ENCODE data around the gene PPP2R3B.

The PPP2R3B gene

DNA sequence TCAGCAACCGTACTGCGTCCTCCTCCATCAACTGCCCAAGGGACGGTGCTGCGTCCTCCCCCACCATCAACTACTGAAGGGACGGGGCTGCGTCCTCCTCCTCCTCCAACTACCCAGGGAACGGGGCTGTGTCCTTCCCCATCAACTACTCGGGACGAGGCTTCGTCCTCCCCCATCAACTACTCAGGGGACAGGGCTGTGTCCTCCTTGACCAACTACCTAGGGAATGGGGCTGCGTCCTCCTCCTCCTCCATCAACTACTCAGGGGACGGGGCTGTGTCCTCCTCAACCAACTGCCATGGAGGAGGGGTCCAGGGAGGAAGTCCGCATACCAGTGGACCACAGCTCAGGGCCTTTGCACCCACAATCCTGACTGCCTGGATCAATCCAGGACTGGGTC is 24.4 kb downstream of the PPP2R3B start:
- no peaks in the 10 kb centered on the region for H3K4me1 ChIP-seq (ENCODE audit: control insufficient read depth, insufficient read depth, low read length)
- no peak overlapping the region for H3K4me3 ChIP-seq (ENCODE audit: insufficient read depth, low read depth, low read length)
- H3K27me3 ChIP-seq (ENCODE audit: control insufficient read depth, insufficient read depth, low read length, poor library complexity, severe bottlenecking) = no peaks in the 10 kb centered on the region
- no peak overlapping the region for H3K27ac ChIP-seq (ENCODE audit: insufficient read depth, low read depth, low read length, poor library complexity, severe bottlenecking)
- H3K9me3 ChIP-seq (ENCODE audit: control insufficient read depth, low read length) = no peaks in the 10 kb centered on the region
- WGBS, 2 experiments = 93 to 94% methylated on average over 13 of the region's 13 CpGs
- peaks cover 21% of the 10 kb centered on the region for H3K36me3 ChIP-seq (ENCODE audit: control insufficient read depth, insufficient read depth, low read length)

DNA sequence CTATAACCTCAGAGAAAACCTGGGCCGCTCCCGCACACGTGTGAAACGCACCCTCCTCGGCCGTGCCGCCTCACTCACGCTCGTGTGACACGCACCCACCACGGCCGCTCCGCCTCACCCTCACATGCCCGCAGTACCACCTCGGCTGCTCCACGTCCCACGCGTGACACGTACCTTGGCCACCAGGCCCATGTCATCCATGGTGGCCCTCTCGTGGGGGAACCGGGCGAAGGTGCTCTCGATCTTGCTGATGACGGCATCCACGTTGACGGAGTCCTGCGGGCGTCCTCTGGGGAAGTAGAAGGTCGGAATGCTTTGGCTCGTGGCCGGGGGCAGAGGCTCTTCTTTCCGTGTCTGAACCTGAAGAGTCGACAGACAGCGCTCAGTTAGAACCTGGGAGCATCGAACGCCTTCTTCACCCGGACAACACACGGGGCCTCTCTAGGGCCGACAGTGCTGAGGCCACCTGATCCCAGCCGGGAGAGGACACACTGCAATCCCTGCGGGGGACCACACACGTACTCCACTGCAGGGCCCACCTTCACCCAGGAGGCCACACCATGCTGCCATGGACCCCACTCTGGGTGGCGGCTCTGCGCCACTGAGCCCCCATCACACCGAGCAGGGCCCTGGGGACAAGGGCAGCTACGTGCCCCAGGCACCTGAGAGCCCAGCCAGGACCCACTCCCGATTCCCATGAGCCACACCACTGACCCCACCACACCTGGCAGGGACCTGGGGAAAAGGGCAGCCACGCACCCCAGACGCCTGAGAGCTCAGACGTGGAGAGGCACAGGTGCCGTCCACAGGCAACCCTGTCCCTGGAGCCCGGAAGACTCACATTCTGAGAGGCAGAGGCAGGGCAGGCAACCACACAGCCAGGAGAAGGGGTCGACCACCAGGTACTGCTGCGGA is 25.2 kb downstream of the PPP2R3B start:
- Histone ChIP-seq H3K9me3 (ENCODE audit: control insufficient read depth, low read length) (no peaks in the 10 kb centered on the region), H3K36me3 (ENCODE audit: control insufficient read depth, insufficient read depth, low read length) (peaks cover 24% of the 10 kb centered on the region), H3K27me3 (ENCODE audit: control insufficient read depth, insufficient read depth, low read length, poor library complexity, severe bottlenecking) (no peaks in the 10 kb centered on the region), H3K4me1 (ENCODE audit: control insufficient read depth, insufficient read depth, low read length) (no peaks in the 10 kb centered on the region), H3K4me3 (ENCODE audit: insufficient read depth, low read depth, low read length) (no peak overlapping the region), H3K27ac (ENCODE audit: insufficient read depth, low read depth, low read length, poor library complexity, severe bottlenecking) (no peak overlapping the region)
- WGBS, 2 experiments = 95% methylated on average over 54 of the region's 54 CpGs

DNA sequence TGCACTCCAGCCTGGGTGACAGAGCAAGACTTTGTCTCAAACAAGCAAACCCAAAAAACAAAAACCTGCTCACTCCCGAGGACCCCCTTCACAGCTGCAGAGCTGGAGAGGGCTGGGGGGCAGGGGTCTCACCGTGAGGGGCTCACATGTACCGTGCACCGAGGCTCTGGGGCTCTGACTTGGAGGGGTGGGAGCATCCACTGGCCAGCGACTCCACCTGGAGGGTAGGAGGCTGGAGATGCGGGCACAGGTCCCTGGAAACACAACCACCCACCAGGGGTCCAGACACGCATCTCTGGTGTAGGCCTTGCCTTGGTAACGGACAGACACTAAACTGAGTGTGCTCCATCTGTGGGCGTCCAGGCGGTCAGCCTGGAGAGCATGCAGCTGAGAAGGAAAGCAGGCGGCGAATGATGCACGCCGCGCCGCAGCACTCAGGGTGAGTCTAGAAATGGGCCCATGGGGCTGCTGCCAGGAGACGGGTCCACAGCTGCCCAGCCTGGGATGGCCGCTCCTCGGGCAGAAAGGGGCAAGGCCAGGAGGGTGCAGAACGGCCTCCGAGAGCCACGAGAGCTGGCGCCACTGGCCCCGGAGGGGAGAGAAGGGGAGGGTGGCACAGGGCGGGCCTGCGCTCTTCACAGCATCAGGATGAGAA is 26.1 kb downstream of the PPP2R3B start:
- Histone ChIP-seq H3K27me3 (ENCODE audit: control insufficient read depth, insufficient read depth, low read length, poor library complexity, severe bottlenecking) (no peaks in the 10 kb centered on the region), H3K4me3 (ENCODE audit: insufficient read depth, low read depth, low read length) (no peak overlapping the region), H3K36me3 (ENCODE audit: control insufficient read depth, insufficient read depth, low read length) (peaks cover 25% of the 10 kb centered on the region), H3K27ac (ENCODE audit: insufficient read depth, low read depth, low read length, poor library complexity, severe bottlenecking) (no peak overlapping the region), H3K4me1 (ENCODE audit: control insufficient read depth, insufficient read depth, low read length) (no peaks in the 10 kb centered on the region), H3K9me3 (ENCODE audit: control insufficient read depth, low read length) (no peaks in the 10 kb centered on the region)
- WGBS, 2 experiments = 94 to 95% methylated on average over 26 of the region's 26 CpGs

DNA sequence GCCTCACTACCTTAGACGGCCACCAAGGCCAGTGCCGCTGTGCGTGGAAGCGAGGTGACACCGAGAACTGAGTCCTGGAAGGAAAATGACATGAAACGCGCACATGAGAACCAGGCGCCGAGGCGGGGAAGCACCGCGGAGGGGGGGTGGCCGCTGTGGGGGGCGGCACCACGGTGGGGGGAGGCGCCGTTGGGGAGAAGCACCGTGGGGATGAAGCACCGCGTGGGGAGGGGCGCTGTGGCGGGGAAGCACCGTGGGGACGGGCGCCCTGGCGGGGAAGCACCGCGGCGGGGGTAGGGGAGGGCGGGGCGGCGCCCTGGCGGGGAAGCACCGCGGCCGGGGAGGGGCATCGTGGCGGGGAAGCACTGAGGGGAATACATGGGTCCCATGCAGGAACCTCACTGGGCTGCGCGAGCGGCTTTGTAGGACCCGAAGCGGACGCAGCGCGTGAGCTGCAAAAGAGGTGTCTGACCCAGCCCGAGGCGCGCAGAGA is 28.0 kb downstream of the PPP2R3B start:
- 94 to 95% methylated on average over 49 of the region's 49 CpGs for WGBS, 2 experiments
- H3K9me3 ChIP-seq (ENCODE audit: control insufficient read depth, low read length) = no peaks in the 10 kb centered on the region
- no peaks in the 10 kb centered on the region for H3K27me3 ChIP-seq (ENCODE audit: control insufficient read depth, insufficient read depth, low read length, poor library complexity, severe bottlenecking)
- no peaks in the 10 kb centered on the region for H3K4me1 ChIP-seq (ENCODE audit: control insufficient read depth, insufficient read depth, low read length)
- no peak overlapping the region for H3K4me3 ChIP-seq (ENCODE audit: insufficient read depth, low read depth, low read length)
- H3K27ac ChIP-seq (ENCODE audit: insufficient read depth, low read depth, low read length, poor library complexity, severe bottlenecking) = no peak overlapping the region
- H3K36me3 ChIP-seq (ENCODE audit: control insufficient read depth, insufficient read depth, low read length) = peaks cover 25% of the 10 kb centered on the region

DNA sequence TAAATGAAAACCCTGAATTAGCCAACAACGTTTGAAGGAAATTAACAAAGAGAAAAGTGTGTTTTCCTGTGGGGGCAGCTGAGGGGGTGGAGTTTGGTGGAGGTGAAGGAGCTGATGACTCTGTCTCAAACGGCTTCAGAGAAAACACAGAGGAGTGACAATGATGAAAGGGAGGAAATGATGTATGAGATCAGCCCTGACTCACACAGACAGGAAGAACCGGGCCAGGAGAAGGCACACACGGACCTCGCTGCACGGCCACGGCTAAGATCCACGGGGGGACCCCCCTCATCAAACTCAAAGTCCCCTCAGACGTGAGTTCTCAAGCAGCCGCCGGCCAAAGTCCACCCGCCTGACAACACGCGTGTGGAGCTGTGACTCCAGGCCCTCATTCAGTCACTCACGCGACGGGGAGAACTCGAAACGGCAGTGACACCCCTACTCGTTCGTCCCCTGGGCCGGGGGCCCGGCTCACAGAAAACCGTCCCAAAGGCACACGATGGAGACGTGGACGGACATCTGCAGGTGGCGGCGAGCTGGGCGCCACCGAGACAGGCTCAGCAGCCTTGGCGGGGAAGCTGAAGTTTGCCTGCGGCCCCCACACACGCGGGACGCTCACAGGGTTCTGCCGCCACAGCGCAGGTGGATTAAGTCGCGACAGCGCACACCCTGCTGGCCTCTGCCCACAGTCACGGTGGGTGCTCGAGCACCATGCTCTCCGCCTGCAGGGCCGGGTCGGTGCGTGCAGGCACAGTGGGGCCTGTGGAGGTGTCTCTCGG is 28.8 kb downstream of the PPP2R3B start:
- Histone ChIP-seq H3K4me1 (ENCODE audit: control insufficient read depth, insufficient read depth, low read length) (no peaks in the 10 kb centered on the region), H3K27me3 (ENCODE audit: control insufficient read depth, insufficient read depth, low read length, poor library complexity, severe bottlenecking) (no peaks in the 10 kb centered on the region), H3K4me3 (ENCODE audit: insufficient read depth, low read depth, low read length) (no peak overlapping the region), H3K9me3 (ENCODE audit: control insufficient read depth, low read length) (no peaks in the 10 kb centered on the region), H3K27ac (ENCODE audit: insufficient read depth, low read depth, low read length, poor library complexity, severe bottlenecking) (no peak overlapping the region), H3K36me3 (ENCODE audit: control insufficient read depth, insufficient read depth, low read length) (peaks cover 25% of the 10 kb centered on the region)
- 95% methylated on average over 48 of the region's 48 CpGs for WGBS, 2 experiments

DNA sequence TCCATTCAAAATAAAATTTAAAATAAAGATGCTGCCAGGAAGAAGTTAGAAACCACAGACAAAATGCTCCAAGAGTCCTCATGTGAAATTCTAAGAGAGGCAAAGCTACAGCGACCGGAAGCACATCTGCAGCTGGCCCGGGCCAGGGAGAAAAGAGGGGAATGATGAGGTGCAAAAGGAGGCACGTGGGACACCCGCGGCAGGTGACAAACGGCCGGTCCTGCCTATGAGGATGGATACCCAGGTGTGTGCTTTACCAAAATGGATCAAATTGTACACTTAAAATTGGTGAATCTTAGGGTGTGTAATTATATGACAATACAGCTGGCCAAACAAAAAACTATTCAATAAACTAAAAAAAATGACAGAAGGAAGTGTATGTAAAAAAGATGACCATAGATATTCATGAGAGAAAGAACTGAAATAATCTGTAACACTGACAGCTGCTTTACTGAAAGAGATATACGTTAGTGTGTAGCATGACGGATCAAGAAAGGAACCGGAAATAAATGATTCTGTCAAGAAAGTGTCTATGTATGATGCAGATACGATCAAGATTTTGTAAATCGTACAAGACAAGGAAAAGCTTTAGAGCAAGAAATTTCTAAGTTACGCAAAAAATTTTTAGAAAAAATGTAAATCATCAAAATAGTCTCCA is 29.5 kb downstream of the PPP2R3B start:
- no peak overlapping the region for H3K27ac ChIP-seq (ENCODE audit: insufficient read depth, low read depth, low read length, poor library complexity, severe bottlenecking)
- no peak overlapping the region for H3K4me3 ChIP-seq (ENCODE audit: insufficient read depth, low read depth, low read length)
- H3K9me3 ChIP-seq (ENCODE audit: control insufficient read depth, low read length) = no peaks in the 10 kb centered on the region
- WGBS, 2 experiments = 95 to 97% methylated on average over 14 of the region's 14 CpGs
- H3K27me3 ChIP-seq (ENCODE audit: control insufficient read depth, insufficient read depth, low read length, poor library complexity, severe bottlenecking) = no peaks in the 10 kb centered on the region
- H3K36me3 ChIP-seq (ENCODE audit: control insufficient read depth, insufficient read depth, low read length) = peaks cover 25% of the 10 kb centered on the region
- H3K4me1 ChIP-seq (ENCODE audit: control insufficient read depth, insufficient read depth, low read length) = no peaks in the 10 kb centered on the region

DNA sequence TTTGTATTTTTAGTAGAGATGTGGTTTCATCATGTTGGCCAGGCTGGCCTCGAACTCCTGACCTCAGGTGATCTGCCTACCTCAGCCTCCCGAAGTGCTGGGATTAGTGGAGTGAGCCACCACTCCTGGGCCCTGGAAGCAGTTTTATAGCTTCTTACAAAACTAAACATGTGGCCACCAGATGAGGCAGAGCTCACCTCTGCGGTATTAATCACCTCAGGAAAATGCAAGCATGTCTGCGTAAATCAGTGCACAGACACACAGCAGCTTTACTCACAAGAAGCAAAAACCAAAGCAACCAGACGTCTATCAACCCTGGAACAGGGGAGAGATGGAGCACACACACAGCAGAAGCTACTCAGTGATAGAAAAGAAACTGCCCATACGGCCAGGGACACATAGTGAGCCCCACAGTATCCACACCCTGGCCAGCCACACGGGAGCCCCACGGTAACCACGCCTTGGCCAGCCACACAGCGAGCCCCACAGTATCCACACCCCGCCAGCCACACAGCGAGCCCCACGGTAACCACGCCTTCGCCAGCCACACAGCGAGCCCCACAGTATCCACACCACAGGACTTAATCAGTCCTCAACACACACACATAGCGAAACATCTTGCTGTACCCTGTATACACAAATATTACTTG is 30.2 kb downstream of the PPP2R3B start:
- Histone ChIP-seq H3K27me3 (ENCODE audit: control insufficient read depth, insufficient read depth, low read length, poor library complexity, severe bottlenecking) (no peaks in the 10 kb centered on the region), H3K4me3 (ENCODE audit: insufficient read depth, low read depth, low read length) (no peak overlapping the region), H3K27ac (ENCODE audit: insufficient read depth, low read depth, low read length, poor library complexity, severe bottlenecking) (no peak overlapping the region), H3K4me1 (ENCODE audit: control insufficient read depth, insufficient read depth, low read length) (no peaks in the 10 kb centered on the region), H3K9me3 (ENCODE audit: control insufficient read depth, low read length) (no peaks in the 10 kb centered on the region), H3K36me3 (ENCODE audit: control insufficient read depth, insufficient read depth, low read length) (peaks cover 23% of the 10 kb centered on the region)
- whole genome bisulfite sequencing, 2 experiments = 84 to 87% methylated on average over 17 of the region's 17 CpGs

DNA sequence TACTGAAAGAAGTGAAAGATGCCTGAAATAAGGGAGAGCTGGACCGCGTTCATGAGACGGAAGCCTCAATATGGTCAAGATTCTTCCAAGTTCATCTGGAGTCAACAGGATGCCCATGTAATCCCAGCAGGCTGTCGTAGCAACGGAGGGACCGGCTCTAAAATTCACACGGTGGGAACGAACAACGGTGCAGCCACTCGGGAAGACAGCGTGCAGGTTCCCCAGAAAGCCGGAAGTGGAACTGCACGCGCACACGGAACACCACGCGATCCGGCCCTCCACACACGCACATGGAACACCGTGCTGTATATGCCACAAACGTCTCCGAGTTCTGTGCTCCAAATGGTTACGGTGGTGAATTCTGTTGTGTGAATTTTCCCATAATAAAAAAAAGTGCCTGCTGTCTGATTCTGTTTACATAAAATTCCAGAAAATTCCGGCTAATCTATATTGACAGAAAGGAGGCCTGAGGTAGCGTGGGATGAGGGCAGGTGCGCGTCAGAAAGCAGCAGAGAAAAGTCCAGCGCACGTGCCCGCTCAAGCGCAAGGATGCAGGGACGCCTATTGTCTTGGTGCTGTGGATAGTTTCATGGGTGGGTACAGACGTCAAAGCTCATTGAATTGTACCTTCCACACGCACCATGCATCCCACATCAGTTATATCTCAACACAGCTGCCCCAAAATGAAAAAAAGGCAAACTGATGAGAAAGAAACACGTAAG is 31.2 kb downstream of the PPP2R3B start:
- H3K27me3 ChIP-seq (ENCODE audit: control insufficient read depth, insufficient read depth, low read length, poor library complexity, severe bottlenecking) = no peaks in the 10 kb centered on the region
- H3K9me3 ChIP-seq (ENCODE audit: control insufficient read depth, low read length) = no peaks in the 10 kb centered on the region
- no peak overlapping the region for H3K4me3 ChIP-seq (ENCODE audit: insufficient read depth, low read depth, low read length)
- WGBS, 2 experiments = 93 to 95% methylated on average over 35 of the region's 35 CpGs
- H3K4me1 ChIP-seq (ENCODE audit: control insufficient read depth, insufficient read depth, low read length) = no peaks in the 10 kb centered on the region
- peaks cover 13% of the 10 kb centered on the region for H3K36me3 ChIP-seq (ENCODE audit: control insufficient read depth, insufficient read depth, low read length)
- no peak overlapping the region for H3K27ac ChIP-seq (ENCODE audit: insufficient read depth, low read depth, low read length, poor library complexity, severe bottlenecking)

Measured in ectodermal cell (in vitro differentiated cells).